HL-60 (cell line): ENCODE measurements around the gene PLEKHG4B.

Experiments used
- DNase-seq, 2 experiments: peaks; one replicate each; pipeline ENCODE4 v3.0.0-alpha.2; 2010 to 2020; ENCODE audit warnings: low read depth in 1 of 2, low spot score in 1 of 2
- H3K27ac ChIP-seq: fragments of 250-450 bp; sonication (Bioruptor Pico); replicated peaks from 2 replicates; pipeline ENCODE4 v1.5.1; 2020; ENCODE audit warnings: mild to moderate bottlenecking, moderate library complexity
- H3K27me3 ChIP-seq: fragments of 250-450 bp; sonication (Bioruptor Pico); 2 replicates; pipeline ENCODE4 v1.5.1; 2021; ENCODE audit warnings: mild to moderate bottlenecking, moderate library complexity; ENCODE audit not compliant: insufficient read depth, poor library complexity, severe bottlenecking
- H3K4me3 ChIP-seq: replicated peaks from 2 replicates; pipeline ENCODE4 v1.5.1; 2011; ENCODE audit warnings: mild to moderate bottlenecking, control low read depth, low read length; ENCODE audit not compliant: insufficient read depth
- GABPA ChIP-seq: IDR thresholded peaks from 2 replicates; pipeline ENCODE4 v1.6.1; 2012; ENCODE audit warnings: low read depth
- POLR2AphosphoS5 ChIP-seq: IDR thresholded peaks from 2 replicates; pipeline ENCODE4 v1.6.1; 2012; ENCODE audit warnings: low read depth
- SPI1 ChIP-seq: IDR thresholded peaks from 2 replicates; pipeline ENCODE4 v1.6.1; 2012; ENCODE audit warnings: low read depth, mild to moderate bottlenecking, borderline replicate concordance
- TF ChIP-seq, protein P1 (sequence below): IDR thresholded peaks from 2 replicates; pipeline ENCODE4 v1.6.1; 2012; ENCODE audit warnings: low read depth; ENCODE audit not compliant: insufficient replicate concordance
- TF ChIP-seq, protein P2 (sequence below): IDR thresholded peaks from one replicate; pipeline ENCODE4 v1.5.1; 2011; ENCODE audit warnings: low read length, control low read depth, inconsistent platforms; ENCODE audit not compliant: insufficient read depth

Gene PLEKHG4B

DNA sequence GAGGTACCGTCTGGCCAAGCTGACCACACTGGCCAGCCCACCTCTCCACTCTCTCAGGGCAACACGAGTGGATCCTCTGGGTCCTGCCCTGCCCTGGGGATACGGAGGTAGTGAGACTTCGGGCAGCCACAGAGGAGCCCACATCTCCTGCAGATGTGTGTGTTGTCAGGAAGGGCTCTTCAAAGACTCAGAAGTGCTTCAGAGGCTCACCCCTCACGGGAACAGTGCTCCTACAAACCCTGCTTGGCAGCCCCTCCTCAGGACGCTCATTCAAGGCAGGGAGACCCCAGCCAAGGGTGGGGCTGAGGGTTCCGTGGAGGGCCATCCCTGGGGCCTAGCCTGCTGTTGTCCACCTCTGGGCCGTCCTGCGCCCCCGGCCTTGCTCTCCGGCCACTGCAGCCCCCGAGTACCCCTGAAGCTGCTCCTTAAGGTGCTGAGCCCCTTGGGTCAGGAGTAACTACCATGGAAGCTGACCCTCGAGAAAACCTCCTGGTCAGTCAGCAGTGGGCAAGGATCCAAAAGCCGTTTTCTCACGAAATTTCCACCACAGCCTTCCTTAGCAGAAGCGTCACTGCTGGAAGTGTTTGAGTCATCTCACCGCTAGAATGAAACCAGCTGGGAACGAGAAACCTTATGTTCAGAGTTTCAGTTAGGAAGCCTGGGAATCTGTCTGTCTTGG, 76.2 kb downstream of the PLEKHG4B start:
- Histone ChIP-seq H3K27me3 (peaks cover 3% of the 10 kb centered on the region), H3K4me3 (no peak overlapping the region), H3K27ac (no peak overlapping the region)
- DNase-seq, result no peak
- TF ChIP-seq, protein P1, sequence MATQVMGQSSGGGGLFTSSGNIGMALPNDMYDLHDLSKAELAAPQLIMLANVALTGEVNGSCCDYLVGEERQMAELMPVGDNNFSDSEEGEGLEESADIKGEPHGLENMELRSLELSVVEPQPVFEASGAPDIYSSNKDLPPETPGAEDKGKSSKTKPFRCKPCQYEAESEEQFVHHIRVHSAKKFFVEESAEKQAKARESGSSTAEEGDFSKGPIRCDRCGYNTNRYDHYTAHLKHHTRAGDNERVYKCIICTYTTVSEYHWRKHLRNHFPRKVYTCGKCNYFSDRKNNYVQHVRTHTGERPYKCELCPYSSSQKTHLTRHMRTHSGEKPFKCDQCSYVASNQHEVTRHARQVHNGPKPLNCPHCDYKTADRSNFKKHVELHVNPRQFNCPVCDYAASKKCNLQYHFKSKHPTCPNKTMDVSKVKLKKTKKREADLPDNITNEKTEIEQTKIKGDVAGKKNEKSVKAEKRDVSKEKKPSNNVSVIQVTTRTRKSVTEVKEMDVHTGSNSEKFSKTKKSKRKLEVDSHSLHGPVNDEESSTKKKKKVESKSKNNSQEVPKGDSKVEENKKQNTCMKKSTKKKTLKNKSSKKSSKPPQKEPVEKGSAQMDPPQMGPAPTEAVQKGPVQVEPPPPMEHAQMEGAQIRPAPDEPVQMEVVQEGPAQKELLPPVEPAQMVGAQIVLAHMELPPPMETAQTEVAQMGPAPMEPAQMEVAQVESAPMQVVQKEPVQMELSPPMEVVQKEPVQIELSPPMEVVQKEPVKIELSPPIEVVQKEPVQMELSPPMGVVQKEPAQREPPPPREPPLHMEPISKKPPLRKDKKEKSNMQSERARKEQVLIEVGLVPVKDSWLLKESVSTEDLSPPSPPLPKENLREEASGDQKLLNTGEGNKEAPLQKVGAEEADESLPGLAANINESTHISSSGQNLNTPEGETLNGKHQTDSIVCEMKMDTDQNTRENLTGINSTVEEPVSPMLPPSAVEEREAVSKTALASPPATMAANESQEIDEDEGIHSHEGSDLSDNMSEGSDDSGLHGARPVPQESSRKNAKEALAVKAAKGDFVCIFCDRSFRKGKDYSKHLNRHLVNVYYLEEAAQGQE, result no peak
- TF ChIP-seq GABPA, result no peak
- no peak for TF ChIP-seq SPI1
- TF ChIP-seq, protein P2, sequence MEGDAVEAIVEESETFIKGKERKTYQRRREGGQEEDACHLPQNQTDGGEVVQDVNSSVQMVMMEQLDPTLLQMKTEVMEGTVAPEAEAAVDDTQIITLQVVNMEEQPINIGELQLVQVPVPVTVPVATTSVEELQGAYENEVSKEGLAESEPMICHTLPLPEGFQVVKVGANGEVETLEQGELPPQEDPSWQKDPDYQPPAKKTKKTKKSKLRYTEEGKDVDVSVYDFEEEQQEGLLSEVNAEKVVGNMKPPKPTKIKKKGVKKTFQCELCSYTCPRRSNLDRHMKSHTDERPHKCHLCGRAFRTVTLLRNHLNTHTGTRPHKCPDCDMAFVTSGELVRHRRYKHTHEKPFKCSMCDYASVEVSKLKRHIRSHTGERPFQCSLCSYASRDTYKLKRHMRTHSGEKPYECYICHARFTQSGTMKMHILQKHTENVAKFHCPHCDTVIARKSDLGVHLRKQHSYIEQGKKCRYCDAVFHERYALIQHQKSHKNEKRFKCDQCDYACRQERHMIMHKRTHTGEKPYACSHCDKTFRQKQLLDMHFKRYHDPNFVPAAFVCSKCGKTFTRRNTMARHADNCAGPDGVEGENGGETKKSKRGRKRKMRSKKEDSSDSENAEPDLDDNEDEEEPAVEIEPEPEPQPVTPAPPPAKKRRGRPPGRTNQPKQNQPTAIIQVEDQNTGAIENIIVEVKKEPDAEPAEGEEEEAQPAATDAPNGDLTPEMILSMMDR, result no peak
- no peak for TF ChIP-seq POLR2AphosphoS5

DNA sequence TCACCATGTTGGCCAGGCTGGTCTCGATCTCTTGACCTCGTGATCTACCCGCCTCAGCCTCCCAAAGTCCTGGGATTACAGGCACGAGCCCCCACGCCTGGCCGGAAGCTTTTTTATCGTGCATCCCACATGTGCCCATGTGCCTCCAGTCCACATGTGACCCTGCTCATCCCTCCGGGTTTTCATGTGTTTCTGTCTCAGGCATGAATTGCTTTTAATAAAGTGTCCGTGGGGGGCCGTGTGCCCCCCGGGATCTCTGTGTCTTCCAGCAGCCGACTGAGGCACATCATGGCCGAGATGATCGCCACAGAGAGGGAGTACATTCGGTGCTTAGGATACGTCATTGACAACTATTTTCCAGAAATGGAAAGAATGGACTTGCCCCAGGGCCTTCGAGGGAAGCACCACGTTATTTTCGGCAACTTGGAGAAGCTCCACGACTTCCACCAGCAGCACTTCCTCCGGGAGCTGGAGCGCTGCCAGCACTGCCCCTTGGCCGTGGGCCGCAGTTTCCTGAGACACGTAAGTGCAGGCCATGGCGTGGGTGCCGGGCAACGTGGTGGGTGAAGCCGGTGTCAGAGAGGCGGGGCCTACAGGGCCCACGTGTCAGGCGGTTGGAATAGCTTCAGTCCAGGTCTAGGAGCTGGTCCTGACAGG, 77.2 kb downstream of the PLEKHG4B start:
- Histone ChIP-seq H3K4me3 (no peak overlapping the region), H3K27ac (no peak overlapping the region), H3K27me3 (peaks cover 3% of the 10 kb centered on the region)
- TF ChIP-seq, protein P1, result no peak
- no peak for TF ChIP-seq SPI1
- no peak for TF ChIP-seq GABPA
- TF ChIP-seq, protein P2, result no peak
- no peak for TF ChIP-seq POLR2AphosphoS5
- DNase-seq, result no peak

DNA sequence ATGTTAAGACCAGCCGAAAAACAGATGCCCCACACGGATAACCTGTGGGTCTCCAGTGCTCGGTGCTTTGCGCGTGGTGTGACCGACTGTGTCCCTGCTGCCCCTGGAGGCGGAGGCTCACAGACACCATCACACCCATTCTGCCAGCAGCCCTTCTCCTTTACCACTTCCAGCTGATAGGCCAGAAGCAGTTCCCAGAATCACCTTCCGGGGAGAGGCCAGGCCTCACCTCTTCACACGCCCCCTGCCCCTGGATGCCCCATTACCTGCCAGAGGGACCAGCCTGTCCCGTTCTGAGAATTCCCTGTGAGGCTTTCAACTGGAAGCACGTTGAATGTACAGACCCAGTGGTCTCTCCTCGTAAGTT, 77.7 kb downstream of the PLEKHG4B start:
- H3K27ac ChIP-seq, result no peak overlapping the region
- no peak overlapping the region for H3K4me3 ChIP-seq
- TF ChIP-seq POLR2AphosphoS5 (no peak), GABPA (no peak), SPI1 (no peak)
- TF ChIP-seq, protein P2, result no peak
- TF ChIP-seq, protein P1, result no peak
- H3K27me3 ChIP-seq, result peaks cover 3% of the 10 kb centered on the region
- DNase-seq, result no peak
